SU-DHL-6 (cell line): Measurements from ENCODE around the gene ATP5PO.
"Not testable (repeated sequence)": the region's sequence is repeated elsewhere in the genome, so short reads cannot be mapped to it uniquely, and the experiment has no call there.

Source experiments
- H2AFZ ChIP-seq: fragments of 200-600 bp; sonication (generic); 2 replicates; pipeline ENCODE4 v1.6.1; 2014; ENCODE audit warnings: low read depth, mild to moderate bottlenecking, moderate library complexity, mixed read lengths, antibody characterized with exemption, low read length; ENCODE audit not compliant: severe bottlenecking
- H3F3A ChIP-seq: fragments of 200-600 bp; shearing (Covaris generic); 2 replicates; pipeline ENCODE4 v1.6.0; 2016; ENCODE audit warnings: antibody characterized with exemption, mild to moderate bottlenecking; ENCODE audit not compliant: insufficient read depth
- H3K27ac ChIP-seq: fragments of 200-600 bp; sonication (generic); 2 replicates; pipeline ENCODE4 v1.5.1; 2016; ENCODE audit warnings: low read depth, mild to moderate bottlenecking, low read length, moderate library complexity, mixed read lengths
- H3K27me3 ChIP-seq: fragments of 200-600 bp; sonication (generic), shearing (Covaris generic); 2 replicates; pipeline ENCODE4 v1.6.0; 2014; ENCODE audit warnings: mild to moderate bottlenecking, low read length
- H3K36me3 ChIP-seq: fragments of 200-600 bp; sonication (generic); 2 replicates; pipeline ENCODE4 v1.6.1; 2014; ENCODE audit warnings: mild to moderate bottlenecking, low read length, mixed read lengths
- H3K4me2 ChIP-seq: fragments of 300-600, 200-600 bp; shearing (Covaris generic), sonication (generic); 2 replicates; pipeline ENCODE4 v1.6.0; 2014; ENCODE audit warnings: low read length, low read depth, mild to moderate bottlenecking; ENCODE audit not compliant: poor library complexity, severe bottlenecking
- H3K4me3 ChIP-seq: fragments of 200-600 bp; sonication (generic); 2 replicates; pipeline ENCODE4 v1.5.1; 2014; ENCODE audit warnings: antibody characterized with exemption, low read length, mild to moderate bottlenecking, mixed read lengths; ENCODE audit not compliant: insufficient read depth, poor library complexity, severe bottlenecking
- H3K79me2 ChIP-seq: fragments of 200-600 bp; sonication (generic); 2 replicates; pipeline ENCODE4 v1.6.1; 2014; ENCODE audit warnings: mild to moderate bottlenecking, low read length, moderate library complexity; ENCODE audit not compliant: insufficient read depth
- H3K9ac ChIP-seq: fragments of 200-600 bp; sonication (generic); 2 replicates; pipeline ENCODE4 v1.7.0; 2014; ENCODE audit warnings: mild to moderate bottlenecking, low read length
- H3K9me2 ChIP-seq: fragments of 200-600 bp; sonication (generic); replicated peaks from 2 replicates; pipeline ENCODE4 v1.6.1; 2014; ENCODE audit warnings: low read length; ENCODE audit not compliant: insufficient read depth
- H3K9me3 ChIP-seq: fragments of 200-600 bp; sonication (generic); 2 replicates; pipeline ENCODE4 v1.6.1; 2014; ENCODE audit warnings: low read length, mixed read lengths; ENCODE audit not compliant: insufficient read depth
- H4K20me1 ChIP-seq: fragments of 200-600 bp; sonication (generic); 2 replicates; pipeline ENCODE4 v1.6.1; 2014; ENCODE audit warnings: low read depth, mild to moderate bottlenecking, antibody characterized with exemption, low read length, moderate library complexity, mixed read lengths
- CTCF ChIP-seq: fragments of 200-600 bp; sonication (generic); IDR thresholded peaks from one replicate; pipeline ENCODE4 v1.5.1; 2017; ENCODE audit warnings: antibody characterized with exemption, mild to moderate bottlenecking, low read length, moderate library complexity; ENCODE audit not compliant: insufficient read depth, poor library complexity, severe bottlenecking
- EZH2phosphoT487 ChIP-seq: fragments of 200-600 bp; sonication (generic), shearing (Covaris generic); conservative IDR thresholded peaks from 2 replicates; pipeline ENCODE4 v1.6.1; 2018; ENCODE audit warnings: mild to moderate bottlenecking, antibody characterized with exemption, low read length, moderate library complexity, mixed read lengths

ATP5PO gene

DNA sequence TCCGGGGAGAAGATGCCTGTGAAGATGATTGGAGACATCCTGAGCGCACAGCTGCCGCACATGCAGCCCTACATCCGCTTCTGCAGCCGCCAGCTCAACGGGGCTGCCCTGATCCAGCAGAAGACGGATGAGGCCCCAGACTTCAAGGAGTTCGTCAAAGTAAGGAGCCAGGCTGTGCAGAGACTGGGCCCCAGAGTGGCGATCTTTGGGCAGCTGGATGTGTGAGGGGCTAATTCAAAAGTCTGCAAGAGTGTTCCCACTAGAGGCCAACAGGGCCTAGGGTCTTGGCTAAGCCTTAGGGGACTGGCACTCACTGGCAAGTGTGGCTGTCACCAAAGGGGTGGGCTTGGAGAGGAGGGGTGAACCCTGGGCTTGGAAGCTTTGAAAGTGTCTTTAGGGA is 50.4 kb downstream of the ATP5PO start:
- TF ChIP-seq EZH2phosphoT487 (no peak), CTCF (no peak)
- Histone ChIP-seq H2AFZ (no peak overlapping the region), H3K4me2 (no peak overlapping the region)

GRCh38 chr21:33864150-33864549 is 51.5 kb downstream of the ATP5PO start:
- no peaks in the 10 kb centered on the region for H3K27me3 ChIP-seq
- no peak for TF ChIP-seq EZH2phosphoT487
- no peak for TF ChIP-seq CTCF
- H3K9me2 ChIP-seq, result no peaks in the 10 kb centered on the region
- no peak overlapping the region for H3K27ac ChIP-seq
- H3K9me3 ChIP-seq, result no peaks in the 10 kb centered on the region
- no peak overlapping the region for H3K9ac ChIP-seq
- H2AFZ ChIP-seq, result no peak overlapping the region
- H3K4me3 ChIP-seq, result no peak overlapping the region
- no peak overlapping the region for H3K4me2 ChIP-seq
- H4K20me1 ChIP-seq, result no peaks in the 10 kb centered on the region
- no peaks in the 10 kb centered on the region for H3F3A ChIP-seq
- H3K36me3 ChIP-seq, result no peaks in the 10 kb centered on the region
- no peaks in the 10 kb centered on the region for H3K79me2 ChIP-seq

More for the DNA sequence above, 50.4 kb downstream of the ATP5PO start:
- Histone ChIP-seq H3K9ac (no peak overlapping the region), H3F3A (no peaks in the 10 kb centered on the region), H3K4me3 (no peak overlapping the region), H3K27ac (no peak overlapping the region), H4K20me1 (no peaks in the 10 kb centered on the region), H3K36me3 (no peaks in the 10 kb centered on the region), H3K9me2 (no peaks in the 10 kb centered on the region), H3K79me2 (no peaks in the 10 kb centered on the region), H3K9me3 (no peaks in the 10 kb centered on the region), H3K27me3 (no peaks in the 10 kb centered on the region)

DNA sequence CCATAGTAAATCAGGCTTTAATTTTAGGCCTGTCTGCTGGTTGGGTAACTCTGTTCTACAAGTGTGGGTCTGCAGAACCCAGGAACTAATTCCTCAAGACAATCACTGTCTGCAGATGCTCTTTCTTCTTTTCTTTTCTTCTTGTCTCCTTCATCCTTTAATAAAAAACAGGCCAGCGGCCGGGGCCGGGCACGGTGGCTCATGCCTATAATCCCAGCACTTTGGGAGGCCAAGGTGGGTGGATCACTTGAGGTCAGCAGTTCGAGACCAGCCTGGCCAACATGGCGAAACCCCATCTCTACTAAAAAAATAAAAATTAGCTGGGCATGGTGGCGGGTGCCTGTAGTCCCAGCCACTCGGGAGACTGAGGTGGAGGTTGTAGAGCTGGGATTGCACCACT is 52.4 kb downstream of the ATP5PO start:
- not testable (repeated sequence) for H3K4me2 ChIP-seq, H3K27ac ChIP-seq, H3K9me2 ChIP-seq, H4K20me1 ChIP-seq, H3K9me3 ChIP-seq, H3K36me3 ChIP-seq, H3K9ac ChIP-seq, H3F3A ChIP-seq, H3K79me2 ChIP-seq, H3K27me3 ChIP-seq, H2AFZ ChIP-seq, H3K4me3 ChIP-seq

DNA sequence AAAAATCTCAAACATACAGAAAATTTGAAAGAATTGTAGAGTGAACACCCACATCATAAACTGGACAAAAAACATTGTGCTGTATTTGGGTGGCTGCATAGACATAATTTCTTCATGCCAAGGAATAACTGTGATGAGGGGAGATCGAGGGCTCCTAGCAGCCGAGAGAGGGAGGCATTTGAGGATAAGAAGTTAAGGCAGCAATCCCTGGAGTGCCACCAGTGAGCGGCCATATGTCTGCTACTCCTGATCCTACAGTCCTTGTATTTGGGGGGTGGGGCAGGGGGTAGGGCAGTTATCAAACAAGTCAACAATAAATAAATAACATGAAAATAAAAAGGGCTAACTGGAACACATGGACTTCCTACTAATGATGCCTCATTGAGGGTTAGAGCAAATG is 54.5 kb downstream of the ATP5PO start:
- no peaks in the 10 kb centered on the region for H3F3A ChIP-seq
- no peaks in the 10 kb centered on the region for H3K79me2 ChIP-seq
- H3K9ac ChIP-seq, result no peak overlapping the region
- H3K9me3 ChIP-seq, result no peaks in the 10 kb centered on the region
- no peaks in the 10 kb centered on the region for H4K20me1 ChIP-seq
- H3K27me3 ChIP-seq, result no peaks in the 10 kb centered on the region
- H3K27ac ChIP-seq, result no peak overlapping the region
- TF ChIP-seq EZH2phosphoT487, result no peak
- TF ChIP-seq CTCF, result no peak
- no peaks in the 10 kb centered on the region for H3K36me3 ChIP-seq
- H3K4me3 ChIP-seq, result no peak overlapping the region
- no peak overlapping the region for H2AFZ ChIP-seq
- H3K4me2 ChIP-seq, result no peak overlapping the region
- no peaks in the 10 kb centered on the region for H3K9me2 ChIP-seq
